Fibroblast of gingiva (primary cell): ENCODE data around the gene ATR.

ENCODE experiments used
- DNase-seq: peaks from one replicate; pipeline ENCODE4 v3.0.0-alpha.2; 2011; ENCODE audit warnings: low read depth

The ATR gene

DNA sequence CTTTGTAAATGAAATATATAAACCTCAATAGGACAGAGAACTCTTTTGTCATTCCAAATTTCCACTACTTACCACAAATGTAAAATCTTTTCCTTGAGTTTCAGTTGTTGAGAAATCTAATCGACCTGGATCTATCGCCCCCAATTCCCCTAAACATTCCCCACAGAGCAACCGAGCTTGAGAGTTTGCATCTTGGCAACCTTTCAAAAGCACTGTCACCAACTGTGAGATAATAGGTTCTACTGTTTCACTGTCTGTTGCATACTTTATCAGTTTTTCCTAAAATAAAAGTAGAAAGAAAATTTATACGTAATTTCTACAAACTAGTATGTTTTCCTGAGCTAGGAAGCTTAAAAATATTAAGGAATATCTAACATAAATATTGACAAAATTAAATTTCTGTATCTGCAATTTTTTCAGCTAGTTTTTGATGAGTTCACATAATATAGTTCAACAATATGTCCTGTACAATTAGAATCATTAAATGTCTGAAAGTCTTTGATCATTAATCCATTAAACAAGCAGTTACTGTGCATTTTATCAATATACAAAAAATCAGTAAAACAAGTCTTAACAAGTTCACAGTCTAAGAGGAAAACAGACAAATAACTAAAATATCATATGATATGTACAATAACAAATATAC is 54.5 kb downstream of the ATR start:
- DNase-seq = no peak

DNA sequence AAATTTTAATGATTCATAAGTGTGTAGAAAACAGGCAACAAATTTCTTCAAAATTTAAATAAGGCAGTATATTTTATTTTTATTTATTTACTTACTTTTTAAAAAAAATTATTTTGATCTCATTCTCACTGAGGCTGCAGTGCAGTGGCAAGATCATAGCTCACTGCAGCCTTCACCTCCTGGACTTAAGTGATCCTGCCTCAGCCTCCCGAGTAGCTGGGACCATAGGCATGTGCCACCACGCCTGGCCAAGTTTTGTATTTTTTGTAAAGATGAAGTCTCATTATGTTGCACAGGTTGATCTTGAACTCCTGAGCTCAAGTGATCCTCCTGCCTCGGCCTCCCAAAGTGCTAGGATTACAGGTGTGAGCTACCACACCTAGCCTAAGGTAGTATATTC is 69.5 kb downstream of the ATR start:
- DNase-seq = no peak

DNA sequence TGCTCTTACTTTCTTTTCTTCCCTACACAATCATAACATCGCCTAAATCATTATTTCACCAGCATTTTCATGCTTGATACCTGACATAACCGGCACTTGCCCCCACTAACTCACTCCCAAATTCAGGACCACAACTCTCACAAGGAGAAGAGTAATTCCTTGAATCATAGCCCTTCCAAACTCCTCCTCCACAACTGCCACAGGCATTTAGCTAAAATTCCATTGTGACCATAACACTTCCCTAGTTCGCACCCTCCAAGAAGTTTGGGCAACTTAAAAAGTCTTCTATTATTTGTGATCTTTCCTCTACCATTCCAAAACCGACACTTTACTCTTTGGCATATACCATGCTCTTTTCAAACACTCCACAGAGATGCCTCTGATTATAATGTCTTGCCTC is 71.3 kb downstream of the ATR start:
- DNase-seq = no peak

DNA sequence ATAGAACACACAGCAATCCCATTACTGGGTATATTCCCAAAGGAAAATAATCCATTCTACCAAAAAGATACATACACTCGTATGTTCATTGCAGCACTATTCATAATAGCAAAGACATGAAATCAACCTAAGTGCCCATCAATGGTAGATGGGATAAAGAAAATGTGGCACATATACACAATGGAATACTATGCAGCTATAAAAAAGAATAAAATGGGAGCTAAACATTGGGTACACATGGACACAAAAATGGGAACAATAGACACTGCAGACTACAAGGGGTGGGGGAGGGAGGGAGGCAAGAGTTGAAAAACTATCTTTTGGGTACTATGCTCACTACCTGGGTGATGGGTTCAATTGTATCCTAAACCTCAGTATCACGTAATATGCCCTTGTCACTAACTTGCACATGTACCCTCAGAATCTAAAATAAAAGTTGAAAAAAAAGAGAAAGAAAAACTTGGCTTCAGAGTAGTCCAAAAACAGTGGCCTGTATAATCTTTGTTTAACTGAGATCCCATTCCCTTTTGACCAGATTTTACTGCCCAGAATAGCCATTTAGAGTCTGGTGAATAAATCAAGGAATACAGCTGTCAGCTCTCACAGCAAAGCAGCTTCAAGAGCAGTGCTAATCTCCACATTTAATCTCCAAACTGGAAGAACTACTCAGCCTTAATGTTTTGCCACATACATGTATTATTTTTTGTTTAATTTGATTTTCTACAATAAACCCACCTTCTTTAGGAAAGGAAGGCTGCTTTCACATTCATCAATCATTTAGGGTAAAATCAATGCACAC is 76.1 kb downstream of the ATR start:
- DNase-seq = no peak

DNA sequence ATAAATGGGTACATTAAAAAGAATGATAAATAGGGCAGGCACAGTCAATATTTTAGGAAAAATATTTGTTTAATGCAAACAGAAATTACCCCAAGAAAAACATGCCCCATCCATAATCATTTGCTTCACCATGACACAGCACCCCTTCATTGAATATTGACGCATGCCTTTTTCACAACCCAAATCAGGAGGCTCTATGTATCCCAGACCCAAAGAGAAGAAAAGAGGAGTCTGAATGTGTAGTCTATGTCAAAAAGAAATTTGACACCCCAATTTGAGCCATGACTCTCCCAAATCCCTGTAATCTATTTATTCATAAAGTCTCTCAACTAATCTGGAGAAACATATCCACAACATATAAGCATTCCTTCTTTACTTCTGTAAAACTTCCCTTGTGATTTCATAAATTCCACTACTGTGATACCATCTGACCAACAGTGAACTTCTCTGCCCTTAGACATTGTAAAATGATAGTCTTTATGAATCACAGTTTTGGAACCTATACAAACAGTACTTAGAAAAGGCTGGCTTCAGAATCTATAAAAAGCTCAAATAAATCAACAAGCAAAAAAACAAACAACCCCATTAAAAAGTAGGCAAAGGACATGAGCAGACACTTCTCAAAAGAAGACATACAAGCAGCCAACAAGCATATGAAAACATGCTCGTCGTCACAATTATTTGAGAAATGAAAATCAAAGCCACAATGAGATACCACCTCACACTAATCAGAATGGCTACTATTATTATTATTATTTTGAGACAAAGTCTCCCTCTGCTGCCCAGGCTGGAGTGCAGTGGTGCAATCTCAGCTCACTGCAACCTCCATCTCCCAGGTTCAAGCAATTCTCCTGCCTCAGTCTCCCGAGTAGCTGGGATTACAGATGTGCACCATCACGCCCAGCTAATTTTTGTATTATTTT is 77.3 kb downstream of the ATR start:
- peak; percentile 78 for DNase-seq

DNA sequence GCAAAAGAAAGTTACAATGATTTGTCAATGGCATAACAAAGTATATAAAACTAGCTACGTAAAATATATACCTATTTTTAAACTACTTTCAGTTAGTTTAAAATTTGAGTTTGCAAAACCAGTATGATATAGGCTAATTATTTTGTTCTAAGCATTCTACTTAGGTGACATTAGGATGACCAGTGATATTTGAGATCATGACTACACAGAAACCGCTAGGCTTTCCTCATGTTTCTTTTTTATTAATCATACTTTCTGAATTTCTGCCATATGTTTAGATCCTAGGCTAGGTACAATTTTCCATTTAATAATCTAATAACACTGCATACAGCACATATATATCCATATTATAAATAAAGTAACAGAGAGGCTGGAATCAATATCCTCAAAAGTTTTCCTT is 78.3 kb downstream of the ATR start:
- DNase-seq = no peak

DNA sequence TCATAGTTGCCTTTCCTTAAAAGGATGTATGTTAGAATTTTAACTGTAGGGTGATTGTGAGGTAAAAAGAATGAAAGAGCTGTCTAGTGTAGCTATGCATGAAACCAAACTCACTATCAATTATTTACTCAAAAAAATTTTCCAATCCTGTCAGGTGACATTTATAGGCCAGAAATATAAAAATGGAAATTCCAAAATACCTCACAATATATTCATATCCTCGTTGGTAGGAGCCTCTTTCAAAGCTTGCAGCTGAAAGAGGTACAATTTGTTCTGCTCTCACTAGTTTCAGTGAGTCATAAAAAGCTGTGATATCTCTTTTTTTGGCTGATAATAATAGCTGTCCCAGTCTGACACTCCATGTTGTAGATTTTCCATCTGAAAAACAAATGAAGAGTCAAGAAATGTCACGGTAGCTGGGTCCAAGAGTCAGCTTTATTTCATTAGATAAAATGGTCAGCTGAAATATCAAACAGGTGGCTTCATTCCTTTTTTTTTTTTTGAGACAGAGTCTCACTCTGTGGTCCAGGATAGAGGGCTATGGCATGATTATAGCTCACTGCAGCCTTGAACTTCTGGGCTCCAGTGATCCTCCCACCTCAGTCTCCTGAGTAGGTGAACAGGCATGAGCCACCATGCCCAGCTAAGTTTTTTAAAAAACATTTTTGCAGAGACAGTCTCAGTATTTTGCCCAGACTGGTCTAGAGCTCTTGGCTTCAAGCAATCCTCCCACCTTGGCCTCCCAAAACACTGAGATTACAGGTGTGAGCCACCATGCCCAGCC is 79.9 kb downstream of the ATR start:
- DNase-seq = no peak

DNA sequence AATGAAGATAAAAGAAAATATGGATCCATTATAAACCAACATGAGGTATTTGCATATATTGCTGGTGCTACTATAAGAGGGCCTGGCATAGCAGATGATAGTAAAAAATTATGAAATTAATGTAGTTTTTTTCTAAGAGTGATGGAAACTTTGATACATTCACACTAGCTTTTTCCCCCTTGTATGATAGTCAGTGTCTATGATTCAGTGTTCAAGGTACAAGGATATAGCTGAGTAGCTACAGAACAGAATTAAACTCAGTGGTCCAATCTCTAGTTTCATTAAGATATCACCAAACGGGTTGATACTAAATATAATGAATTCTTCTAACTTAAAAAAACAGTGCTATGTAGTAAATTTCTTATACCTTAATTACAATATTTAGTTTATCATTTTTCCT is 80.8 kb downstream of the ATR start:
- DNase-seq = no peak

DNA sequence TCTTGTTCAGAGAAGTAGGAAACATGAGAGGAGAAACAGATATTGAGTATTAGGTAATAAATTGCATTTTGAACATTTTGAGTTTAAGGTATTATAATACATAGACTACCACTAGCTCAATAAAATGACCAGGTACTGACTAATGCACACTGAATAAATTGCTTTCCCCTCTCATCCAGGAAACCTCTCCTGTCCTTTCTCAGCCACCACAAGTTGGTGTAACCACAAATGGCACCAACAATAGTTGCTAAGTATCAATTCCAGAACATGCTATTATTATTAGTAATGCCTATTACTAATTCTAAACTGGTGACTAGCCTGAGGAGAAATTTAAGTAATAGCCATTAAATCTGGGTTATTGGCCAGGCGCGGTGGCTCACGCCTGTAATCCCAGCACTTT is 83.4 kb downstream of the ATR start:
- no peak for DNase-seq

DNA sequence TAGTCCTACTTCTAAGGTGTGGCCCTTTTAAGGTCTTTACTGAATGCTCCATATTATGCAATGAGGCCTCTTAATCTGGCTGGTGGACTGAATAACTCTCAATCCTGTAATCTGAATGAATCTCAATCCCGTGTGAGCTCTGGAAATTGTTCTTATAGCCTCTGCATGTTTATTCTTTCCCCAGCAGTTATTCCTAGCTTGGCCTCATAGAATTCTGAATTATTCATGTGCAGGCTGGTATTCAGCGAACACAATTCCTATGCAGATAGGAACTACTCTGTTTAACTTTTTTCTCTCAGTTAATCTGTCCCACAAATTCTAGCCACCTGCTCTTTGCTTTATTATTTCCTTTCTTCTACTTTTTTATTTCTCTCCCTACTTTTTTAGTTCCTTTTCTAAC is 86.3 kb downstream of the ATR start:
- no peak for DNase-seq

DNA sequence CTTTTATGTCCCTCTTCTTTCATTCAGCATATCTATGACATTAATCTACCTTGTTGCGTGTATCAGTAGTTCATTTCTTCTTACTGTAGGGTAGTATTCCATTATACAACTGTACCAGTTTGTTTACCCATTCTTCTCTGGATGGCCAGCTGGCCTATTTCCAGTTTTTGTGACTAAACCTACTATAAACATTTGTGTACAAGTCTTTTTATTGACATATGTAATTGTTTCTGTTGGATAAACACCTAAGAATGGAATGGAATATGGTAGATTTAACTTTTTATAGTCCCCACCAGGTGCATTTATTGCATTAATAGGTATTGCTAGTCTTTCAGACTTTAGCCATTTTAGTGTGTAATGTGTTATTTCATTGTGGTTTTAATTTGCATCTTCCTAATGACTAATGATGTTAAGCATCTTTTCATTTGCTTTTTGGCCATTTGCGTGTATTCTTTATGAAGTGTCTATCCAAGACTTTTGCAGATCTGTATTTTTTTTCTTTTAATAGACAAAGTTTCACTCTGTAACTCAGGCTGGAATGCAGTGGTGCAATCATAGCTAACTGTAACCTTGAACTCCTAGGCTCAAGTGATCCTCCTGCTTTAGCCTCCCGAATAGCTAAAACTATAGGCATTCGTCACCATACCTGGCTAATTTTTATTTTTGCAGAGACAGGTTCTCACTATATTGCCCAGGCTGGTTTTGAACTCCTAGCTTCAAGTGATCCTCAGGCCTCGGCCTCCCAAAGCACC is 88.8 kb downstream of the ATR start:
- no peak for DNase-seq

DNA sequence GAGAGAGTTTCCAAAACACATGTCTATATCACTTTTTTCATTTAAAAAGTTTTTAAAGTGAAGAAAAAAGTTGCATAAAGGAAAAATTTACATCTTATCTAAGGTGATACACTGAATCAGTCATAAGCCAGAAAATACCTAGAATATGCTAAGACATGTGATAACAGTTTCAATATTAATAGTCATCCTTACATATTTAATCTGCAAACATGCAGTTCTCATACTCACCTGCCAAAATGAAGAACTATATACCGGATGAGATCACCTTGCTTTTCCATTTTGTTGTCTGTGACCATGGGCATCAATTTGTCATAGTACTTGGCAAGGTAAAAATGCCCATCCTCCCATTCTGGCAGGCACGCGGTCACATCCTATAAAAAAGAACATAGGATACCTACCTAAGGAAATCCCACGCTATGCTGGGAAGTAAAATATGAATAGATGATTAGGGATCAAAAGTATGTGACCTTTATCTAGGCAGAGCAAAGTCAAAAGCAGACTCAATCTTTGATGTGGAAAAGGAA is 93.6 kb downstream of the ATR start:
- no peak for DNase-seq

DNA sequence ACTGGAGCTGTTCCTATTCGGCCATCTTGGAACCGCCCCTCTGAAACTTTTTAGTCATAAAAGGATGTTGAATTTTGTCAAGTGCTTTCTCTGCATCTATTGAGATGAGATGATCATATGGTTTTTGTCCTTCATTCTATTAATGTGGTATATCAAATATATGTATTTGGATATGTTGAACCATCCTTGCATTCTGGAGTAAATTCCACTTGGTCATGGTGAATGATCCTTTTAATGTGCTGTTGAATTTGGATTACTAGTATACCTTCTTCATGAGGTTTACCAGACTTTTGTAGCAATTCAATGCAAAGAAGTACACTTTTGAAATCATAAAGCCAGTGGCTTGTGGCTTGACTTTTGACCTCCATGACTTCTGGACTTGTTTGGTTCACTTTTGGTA is 97.3 kb downstream of the ATR start:
- DNase-seq = no peak

DNA sequence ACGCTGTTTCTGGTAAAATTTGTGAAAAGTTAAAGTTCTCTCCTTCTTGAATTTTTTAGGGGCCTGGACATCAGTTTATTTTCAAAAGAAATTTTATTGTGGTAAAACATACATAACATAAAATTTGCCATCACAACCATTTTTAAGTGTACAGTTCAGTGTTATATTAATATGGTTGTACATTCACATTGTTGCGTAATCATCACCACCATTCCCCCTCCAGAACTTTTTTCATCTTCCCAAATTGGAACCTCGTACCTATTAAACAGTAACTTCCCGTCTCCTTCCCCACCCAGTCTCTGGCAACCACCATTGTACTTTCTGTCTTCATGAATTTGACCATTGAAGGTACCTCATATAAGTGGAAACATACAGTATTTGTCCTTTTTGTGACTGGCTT is 107.7 kb downstream of the ATR start:
- no peak for DNase-seq

DNA sequence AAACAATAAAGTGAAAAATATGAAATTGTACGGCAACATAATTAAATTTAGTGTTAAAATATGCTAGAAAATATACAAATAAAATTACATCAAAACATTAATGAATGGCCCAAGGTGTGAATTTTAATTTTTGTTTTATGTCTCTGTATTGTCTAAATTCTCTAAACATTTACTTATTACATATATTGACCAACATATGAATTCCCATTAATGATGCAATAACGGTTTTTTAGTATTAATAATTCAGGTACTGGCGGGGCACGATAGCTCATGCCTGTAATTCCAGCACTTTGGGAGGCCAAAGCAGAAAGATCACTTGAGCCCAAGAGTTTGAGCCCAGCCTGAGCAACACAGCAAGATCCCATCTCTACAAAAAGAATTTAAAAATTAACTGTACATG is 110.1 kb downstream of the ATR start:
- DNase-seq = no peak

DNA sequence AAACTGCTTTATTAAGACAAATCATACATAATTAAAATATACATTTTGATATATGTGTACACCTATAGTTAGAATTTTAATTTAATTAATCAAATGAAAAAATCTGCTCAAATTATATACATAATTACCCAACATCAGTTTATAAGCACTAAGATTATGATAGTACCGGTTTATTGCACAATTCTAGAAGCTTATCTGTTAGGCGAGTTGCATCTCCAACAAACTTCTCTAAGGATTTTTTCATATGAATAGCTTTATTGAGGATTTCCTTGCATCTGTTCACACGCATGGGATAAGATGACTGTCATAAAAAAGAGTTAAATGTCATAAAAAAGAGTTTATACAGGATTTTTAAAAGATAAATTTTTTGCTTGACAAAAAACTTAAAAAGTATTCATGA is 110.8 kb downstream of the ATR start:
- no peak for DNase-seq

DNA sequence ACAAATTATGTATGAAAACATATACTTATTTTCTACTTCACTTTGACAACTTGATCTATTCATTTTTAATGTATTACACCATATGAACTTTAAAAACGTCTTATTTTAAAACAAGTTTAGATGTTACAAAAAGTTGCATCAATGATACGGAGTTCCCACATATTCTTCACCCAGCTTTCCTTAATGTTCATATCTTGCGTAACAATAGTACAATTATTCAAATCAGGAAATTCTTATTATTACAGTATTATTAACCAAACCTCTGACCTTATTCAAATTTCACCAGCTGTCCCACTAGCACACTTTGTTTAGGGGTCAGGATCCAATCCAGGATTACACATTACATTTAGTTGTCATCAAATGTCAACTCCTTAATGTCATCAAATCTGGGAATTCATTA is 117.8 kb downstream of the ATR start:
- DNase-seq = no peak

DNA sequence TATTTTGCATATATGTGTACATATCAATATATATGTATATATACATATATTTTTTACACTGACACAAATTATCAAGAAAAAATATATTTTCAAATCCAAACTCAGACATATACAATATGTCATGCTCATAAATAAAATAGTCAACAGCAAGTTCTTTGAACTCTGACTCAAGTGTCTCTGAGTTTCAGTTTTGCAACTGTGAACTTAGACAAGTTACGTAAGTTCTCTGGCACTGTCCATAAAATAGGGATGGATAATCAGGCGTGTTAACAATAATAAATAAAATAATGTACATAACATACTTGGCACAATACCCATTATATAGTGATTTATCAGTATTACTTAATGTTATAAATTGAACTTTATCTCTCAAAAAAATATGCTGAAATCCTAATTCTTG is 118.6 kb downstream of the ATR start:
- DNase-seq = peak; percentile 7

DNA sequence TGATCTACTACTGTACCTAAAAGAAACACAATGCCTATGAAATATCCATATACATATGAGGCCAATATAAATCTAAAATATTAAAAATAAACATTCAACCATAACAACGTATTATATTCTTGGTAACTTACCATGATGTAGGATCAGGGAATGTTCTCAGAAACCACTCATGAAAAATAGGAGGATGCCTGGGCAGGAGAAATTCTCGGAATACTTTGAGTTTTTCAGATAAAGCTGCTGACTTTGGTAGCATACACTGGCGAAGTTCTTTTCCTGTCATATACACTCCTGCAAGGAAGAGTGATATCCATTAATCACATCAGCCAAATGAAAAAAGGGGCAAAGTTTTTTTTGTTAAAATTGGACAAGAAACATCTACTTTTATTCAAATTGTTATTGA is 119.4 kb downstream of the ATR start:
- DNase-seq = no peak

DNA sequence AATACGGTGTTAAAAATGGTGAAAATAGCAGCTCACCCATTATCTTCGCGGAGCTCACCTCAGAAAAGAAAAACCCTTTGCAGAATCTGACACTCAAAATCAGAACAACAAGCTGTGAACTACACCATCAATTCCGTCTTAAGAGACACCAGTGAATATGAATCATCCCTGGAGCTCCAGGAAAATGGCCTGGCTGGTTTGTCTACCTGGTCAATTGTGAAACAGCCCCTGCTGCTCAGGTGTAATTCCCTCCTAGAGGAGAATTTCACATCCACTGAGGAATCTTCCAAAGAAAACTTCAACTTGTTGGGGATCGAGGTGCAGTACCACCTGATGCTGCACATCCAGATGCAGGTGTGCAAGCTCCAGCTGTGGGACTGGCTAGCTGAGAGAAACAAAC is 127.7 kb downstream of the ATR start:
- no peak for DNase-seq

DNA sequence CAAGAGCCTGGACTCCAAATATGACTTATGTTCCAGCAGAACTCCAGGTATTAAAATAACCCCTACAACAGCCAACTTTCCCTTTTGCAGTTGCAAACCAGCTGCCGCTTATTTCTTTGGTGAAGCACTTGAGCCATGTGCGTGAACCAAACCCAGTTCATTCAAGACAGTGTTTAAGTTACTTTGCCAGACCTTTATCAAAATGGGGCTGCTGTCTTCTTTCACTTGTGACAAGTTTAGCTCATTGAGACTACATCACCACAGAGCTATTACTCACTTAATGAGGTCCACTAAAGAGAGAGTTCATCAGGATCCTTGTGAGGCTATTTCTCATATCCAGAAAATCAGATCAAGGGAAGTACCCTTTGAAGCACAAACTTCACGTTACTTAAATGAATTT is 128.3 kb downstream of the ATR start:
- no peak for DNase-seq
